Trophoblast cell (in vitro differentiated cells and primary cell): ENCODE measurements around the gene NUP133.

Experiments
- DNase-seq, 2 donors: peaks; one replicate each; pipeline ENCODE4 v3.0.0-alpha.2; 2016
- H2AFZ ChIP-seq: 2 replicates; pipeline ENCODE4 v1.6.1; 2013; ENCODE audit warnings: low read length, moderate library complexity, mild to moderate bottlenecking; ENCODE audit not compliant: insufficient read depth, poor library complexity
- H2AK5ac ChIP-seq: 2 replicates; pipeline ENCODE4 v1.6.1; 2013; ENCODE audit warnings: mild to moderate bottlenecking, low read length
- H2BK120ac ChIP-seq: 2 replicates; pipeline ENCODE4 v1.6.1; 2013; ENCODE audit warnings: low read length, mild to moderate bottlenecking, moderate library complexity; ENCODE audit not compliant: insufficient read depth, poor library complexity
- H2BK12ac ChIP-seq: 2 replicates; pipeline ENCODE4 v1.6.1; 2013; ENCODE audit warnings: mild to moderate bottlenecking, low read length, moderate library complexity
- H2BK5ac ChIP-seq: 2 replicates; pipeline ENCODE4 v1.6.1; 2013; ENCODE audit warnings: low read length, low read depth, moderate library complexity, mild to moderate bottlenecking; ENCODE audit not compliant: poor library complexity
- H3K14ac ChIP-seq: 2 replicates; pipeline ENCODE4 v1.6.1; 2013; ENCODE audit warnings: mild to moderate bottlenecking, low read length
- H3K18ac ChIP-seq: 2 replicates; pipeline ENCODE4 v1.6.1; 2013; ENCODE audit warnings: mild to moderate bottlenecking, low read length
- H3K23ac ChIP-seq: 2 replicates; pipeline ENCODE4 v1.6.1; 2013; ENCODE audit warnings: low read length
- H3K27ac ChIP-seq: 2 replicates; pipeline ENCODE4 v1.5.1; 2013; ENCODE audit warnings: low read depth, mild to moderate bottlenecking, inconsistent platforms, low read length, moderate library complexity
- H3K27me3 ChIP-seq: 2 replicates; pipeline ENCODE4 v1.6.1; 2013; ENCODE audit warnings: inconsistent platforms, mild to moderate bottlenecking, low read length, moderate library complexity; ENCODE audit not compliant: insufficient read depth
- H3K36me3 ChIP-seq, 2 experiments: 1 replicate in 1 of 2; 2 replicates in 1 of 2; pipeline ENCODE4 v1.6.1; 2013; ENCODE audit warnings: low read length in 2 of 2, mild to moderate bottlenecking in 2 of 2, moderate library complexity in 1 of 2; ENCODE audit not compliant: insufficient read depth in 2 of 2, control insufficient read depth in 1 of 2
- H3K4ac ChIP-seq: 2 replicates; pipeline ENCODE4 v1.6.1; 2013; ENCODE audit warnings: low read depth, mild to moderate bottlenecking, low read length, moderate library complexity
- H3K4me1 ChIP-seq, 2 experiments: 1 replicate in 1 of 2; 2 replicates in 1 of 2; pipeline ENCODE4 v1.6.1; 2013; ENCODE audit warnings: low read length in 2 of 2, mild to moderate bottlenecking in 2 of 2, moderate library complexity in 1 of 2; ENCODE audit not compliant: insufficient read depth in 2 of 2, control insufficient read depth in 1 of 2
- H3K4me2 ChIP-seq: 2 replicates; pipeline ENCODE4 v1.6.1; 2013; ENCODE audit warnings: inconsistent platforms, mild to moderate bottlenecking, low read length, moderate library complexity
- H3K4me3 ChIP-seq: 2 replicates; pipeline ENCODE4 v1.5.1; 2013; ENCODE audit warnings: mild to moderate bottlenecking, low read depth, low read length, inconsistent platforms
- H3K79me1 ChIP-seq: one replicate; pipeline ENCODE4 v1.6.1; 2013; ENCODE audit warnings: low read length
- H3K79me2 ChIP-seq: 2 replicates; pipeline ENCODE4 v1.6.1; 2013; ENCODE audit warnings: low read length, mild to moderate bottlenecking; ENCODE audit not compliant: control insufficient read depth, insufficient read depth, poor library complexity
- H3K9ac ChIP-seq: 2 replicates; pipeline ENCODE4 v1.6.1; 2013; ENCODE audit warnings: mild to moderate bottlenecking, low read length
- H3K9me3 ChIP-seq: 2 replicates; pipeline ENCODE4 v1.6.1; 2013; ENCODE audit warnings: low read depth, mild to moderate bottlenecking, control low read depth, inconsistent platforms, low read length; ENCODE audit not compliant: insufficient read depth
- H4K12ac ChIP-seq: 2 replicates; pipeline ENCODE4 v1.6.1; 2013; ENCODE audit warnings: low read depth, mild to moderate bottlenecking, low read length, moderate library complexity
- H4K8ac ChIP-seq: 2 replicates; pipeline ENCODE4 v1.6.1; 2013; ENCODE audit warnings: low read depth, mild to moderate bottlenecking, low read length, moderate library complexity
- H4K91ac ChIP-seq: one replicate; pipeline ENCODE4 v1.6.1; 2013; ENCODE audit warnings: low read depth, mild to moderate bottlenecking, low read length, moderate library complexity
- WGBS: extraction: QIAGEN DNeasy Blood & Tissue Kit; methylation state at CpG from one replicate; pipeline ENCODE4 v1.1.7; 2013; ENCODE audit warnings: missing lambda C conversion rate; ENCODE audit not compliant: insufficient read length, insufficient coverage; ENCODE audit errors: extremely low coverage; 5-methylcytosine and 5-hydroxymethylcytosine counted together

The NUP133 gene

DNA sequence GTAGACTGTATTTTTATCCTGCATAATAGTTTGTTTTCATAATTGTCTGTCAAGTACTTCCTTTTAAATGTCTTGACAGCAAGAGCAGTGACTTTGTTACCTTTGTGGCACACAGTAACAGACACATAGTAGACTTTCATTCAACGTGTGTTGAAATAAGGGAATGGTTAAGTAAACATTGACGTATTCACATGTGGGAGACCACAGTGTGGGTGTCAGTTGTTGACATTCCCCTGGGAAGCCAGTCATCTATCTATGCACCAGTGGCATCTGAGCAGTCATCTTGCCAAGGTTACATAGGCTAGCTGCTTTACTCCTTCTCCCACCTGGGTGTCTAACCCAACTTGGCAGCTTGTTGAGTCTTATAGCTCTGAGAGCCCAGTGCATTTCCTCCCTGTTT, 1.4 kb upstream of the NUP133 start:
- H3K9me3 ChIP-seq: no peaks in the 10 kb centered on the region
- no peak overlapping the region for H4K8ac ChIP-seq
- H3K27ac ChIP-seq: no peak overlapping the region
- H4K12ac ChIP-seq: no peak overlapping the region
- H2BK12ac ChIP-seq: no peak overlapping the region
- DNase-seq: no peak
- no peak overlapping the region for H3K9ac ChIP-seq
- H3K4me1 ChIP-seq: peaks cover 0 to 3% of the 10 kb centered on the region in 2 experiments
- H3K4me3 ChIP-seq: no peak overlapping the region
- no peak overlapping the region for H2AFZ ChIP-seq
- H3K4ac ChIP-seq: no peak overlapping the region
- no peak overlapping the region for H2AK5ac ChIP-seq
- H3K18ac ChIP-seq: no peak overlapping the region
- H3K79me2 ChIP-seq: peaks cover 2% of the 10 kb centered on the region
- no CpG with 5 or more reads among the region's 2 CpGs for WGBS
- H3K4me2 ChIP-seq: no peak overlapping the region
- no peak overlapping the region for H4K91ac ChIP-seq
- H3K14ac ChIP-seq: no peak overlapping the region
- H3K27me3 ChIP-seq: no peaks in the 10 kb centered on the region
- peaks cover 5% of the 10 kb centered on the region for H3K79me1 ChIP-seq
- H3K23ac ChIP-seq: no peak overlapping the region
- H2BK120ac ChIP-seq: no peak overlapping the region
- H3K36me3 ChIP-seq: peaks cover 0 to 3% of the 10 kb centered on the region in 2 experiments
- H2BK5ac ChIP-seq: no peak overlapping the region

GRCh38 chr1:229508823-229509337, 739 bp upstream of the NUP133 start:
- Histone ChIP-seq H3K4me1 (peaks cover 0 to 3% of the 10 kb centered on the region in 2 experiments), H3K14ac (peak overlapping the region; percentile 33), H3K27me3 (no peaks in the 10 kb centered on the region), H3K4me3 (peak overlapping the region; percentile 63), H2BK5ac (no peak overlapping the region), H3K27ac (peak overlapping the region; percentile 70), H2AFZ (peak overlapping the region; percentile 67), H3K36me3 (peaks cover 0 to 3% of the 10 kb centered on the region in 2 experiments), H3K79me2 (peaks cover 2% of the 10 kb centered on the region), H3K4ac (no peak overlapping the region), H2BK12ac (no peak overlapping the region), H3K4me2 (peak overlapping the region; percentile 60), H3K9me3 (no peaks in the 10 kb centered on the region), H4K8ac (peak overlapping the region; percentile 74), H3K9ac (peak overlapping the region; percentile 87), H2AK5ac (no peak overlapping the region), H3K23ac (no peak overlapping the region), H3K18ac (no peak overlapping the region), H2BK120ac (peak overlapping the region; percentile 7), H4K91ac (peak overlapping the region; percentile 4), H3K79me1 (peaks cover 5% of the 10 kb centered on the region), H4K12ac (peak overlapping the region; percentile 41)
- no CpG with 5 or more reads among the region's 7 CpGs for WGBS
- DNase-seq: no peak

DNA sequence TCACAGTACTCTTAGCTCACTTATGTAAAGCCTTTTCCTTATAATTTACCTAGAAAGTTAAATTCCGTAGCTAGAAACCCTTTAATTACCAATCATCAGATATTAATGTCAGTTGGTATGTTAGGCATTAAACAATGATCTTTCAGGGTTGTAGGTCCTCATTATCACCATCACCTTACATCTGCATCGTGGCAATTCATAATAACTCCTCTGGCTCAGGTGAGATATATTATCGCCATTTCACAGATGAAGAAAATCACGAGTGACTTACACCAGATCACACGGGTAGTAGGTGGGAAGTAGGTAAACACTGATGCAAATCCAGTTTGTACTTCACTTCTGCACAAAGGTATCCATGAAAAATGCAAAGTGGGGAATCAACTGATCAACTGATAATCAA, 639 bp downstream of the NUP133 start:
- peaks cover 5% of the 10 kb centered on the region for H3K79me1 ChIP-seq
- H2AK5ac ChIP-seq: no peak overlapping the region
- peak overlapping the region; percentile 70 for H4K8ac ChIP-seq
- H3K4me2 ChIP-seq: peak overlapping the region; percentile 86
- no peak overlapping the region for H2BK5ac ChIP-seq
- peaks cover 0 to 5% of the 10 kb centered on the region in 2 experiments for H3K36me3 ChIP-seq
- peak overlapping the region; percentile 85 for H3K9ac ChIP-seq
- H4K12ac ChIP-seq: no peak overlapping the region
- no CpG with 5 or more reads among the region's 5 CpGs for WGBS
- no peaks in the 10 kb centered on the region for H3K27me3 ChIP-seq
- no peak overlapping the region for H2BK12ac ChIP-seq
- H3K18ac ChIP-seq: no peak overlapping the region
- peak overlapping the region; percentile 77 for H3K27ac ChIP-seq
- H3K23ac ChIP-seq: no peak overlapping the region
- DNase-seq: no peak
- peaks cover 0 to 3% of the 10 kb centered on the region in 2 experiments for H3K4me1 ChIP-seq
- H2AFZ ChIP-seq: peak overlapping the region; percentile 70
- H3K4me3 ChIP-seq: peak overlapping the region; percentile 74
- H3K14ac ChIP-seq: no peak overlapping the region
- peaks cover 2% of the 10 kb centered on the region for H3K79me2 ChIP-seq
- no peak overlapping the region for H2BK120ac ChIP-seq
- no peak overlapping the region for H3K4ac ChIP-seq
- no peaks in the 10 kb centered on the region for H3K9me3 ChIP-seq
- no peak overlapping the region for H4K91ac ChIP-seq

DNA sequence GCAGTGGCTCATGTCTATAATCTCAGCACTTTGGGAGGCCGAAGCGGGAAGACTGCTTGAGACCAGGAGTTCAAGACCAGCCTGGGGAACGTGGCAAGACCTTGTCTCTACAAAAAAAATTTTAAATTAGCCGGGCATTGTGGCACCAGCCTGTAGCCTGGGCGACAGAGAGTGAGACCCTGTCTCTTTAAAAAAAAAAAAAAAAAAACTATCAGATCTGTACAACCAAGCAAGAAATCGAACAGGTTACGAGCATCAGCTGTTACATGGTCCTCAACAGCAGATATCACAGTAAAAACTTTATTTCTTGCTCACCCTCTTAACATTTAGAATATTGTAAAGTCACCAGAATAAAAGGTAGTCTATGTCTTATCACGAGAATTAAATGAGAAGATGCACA, 1.5 kb downstream of the NUP133 start:
- no peak overlapping the region for H2BK5ac ChIP-seq
- H3K4me2 ChIP-seq: no peak overlapping the region
- peaks cover 0 to 3% of the 10 kb centered on the region in 2 experiments for H3K4me1 ChIP-seq
- peak overlapping the region; percentile 13 for H3K4ac ChIP-seq
- H3K14ac ChIP-seq: no peak overlapping the region
- H3K79me2 ChIP-seq: peaks cover 2% of the 10 kb centered on the region
- no peak overlapping the region for H4K8ac ChIP-seq
- H3K18ac ChIP-seq: no peak overlapping the region
- H2AK5ac ChIP-seq: no peak overlapping the region
- H2BK120ac ChIP-seq: no peak overlapping the region
- no peaks in the 10 kb centered on the region for H3K9me3 ChIP-seq
- H2AFZ ChIP-seq: no peak overlapping the region
- no CpG with 5 or more reads among the region's 8 CpGs for WGBS
- peaks cover 0 to 5% of the 10 kb centered on the region in 2 experiments for H3K36me3 ChIP-seq
- peaks cover 5% of the 10 kb centered on the region for H3K79me1 ChIP-seq
- H3K23ac ChIP-seq: no peak overlapping the region
- H4K12ac ChIP-seq: no peak overlapping the region
- no peaks in the 10 kb centered on the region for H3K27me3 ChIP-seq
- no peak overlapping the region for H2BK12ac ChIP-seq
- H3K9ac ChIP-seq: no peak overlapping the region
- DNase-seq: no peak
- no peak overlapping the region for H3K27ac ChIP-seq
- H3K4me3 ChIP-seq: no peak overlapping the region
- no peak overlapping the region for H4K91ac ChIP-seq
